Psoas muscle (tissue), 8 donors: Measurements from ENCODE around the gene SNU13. TPM values are rescaled to one million over a fixed set of nuclear protein-coding genes. Genes with fewer than 3 reads are reported as not detected.

Experiments
- ATAC-seq, 4 donors: fragments of 200-7000 bp; cut with Tn5 transposase; one replicate each; pipeline ENCODE4 v1.9.1; 2020; ENCODE audit warnings: moderate library complexity in 3 of 4, mild to moderate bottlenecking in 2 of 4
- DNase-seq, 2 donors: peaks; one replicate each; pipeline ENCODE4 v3.0.0-alpha.2; 2020
- H3K27ac ChIP-seq: fragments of 200-600 bp; one replicate; pipeline ENCODE4 v1.8.0; 2022
- H3K27me3 ChIP-seq, 3 donors: fragments of 200-600 bp in 1 of 3; one replicate each; pipeline versions ENCODE4 v1.6.1 to v1.8.0; 2013 to 2022; ENCODE audit warnings: low read length in 2 of 3, mild to moderate bottlenecking in 2 of 3, moderate library complexity in 1 of 3; ENCODE audit not compliant: insufficient read depth in 3 of 3
- H3K36me3 ChIP-seq, 2 donors: fragments of 200-600 bp in 1 of 2; one replicate each; pipeline versions ENCODE4 v1.6.1 to v1.8.0; 2013 to 2022; ENCODE audit warnings: low read depth in 1 of 2, mild to moderate bottlenecking in 1 of 2, moderate library complexity in 1 of 2; ENCODE audit not compliant: insufficient read depth in 1 of 2
- H3K4me1 ChIP-seq: fragments of 200-600 bp; one replicate; pipeline ENCODE4 v1.8.0; 2022
- H3K4me3 ChIP-seq: fragments of 200-600 bp; one replicate; pipeline ENCODE4 v1.8.0; 2022; ENCODE audit warnings: mild to moderate bottlenecking
- H3K9me3 ChIP-seq: fragments of 200-600 bp; one replicate; pipeline ENCODE4 v1.8.0; 2022
- CTCF ChIP-seq: fragments of 200-600 bp; IDR thresholded peaks from one replicate; pipeline ENCODE4 v1.8.0; 2022; ENCODE audit warnings: antibody characterized with exemption
- WGBS, 3 donors: extraction: QIAGEN DNeasy Blood & Tissue Kit; methylation state at CpG; one replicate each; pipeline versions ENCODE4 v1.1.6 to v1.1.7; 2013; 5-methylcytosine and 5-hydroxymethylcytosine counted together
- intact Hi-C, 2 donors: fragments of 100-400 bp; cut with DNase I; formaldehyde crosslinking; loops; one replicate each; pipeline versions ENCODE4 v1.11.0 to v1.14.2; 2022
- polyA plus RNA-seq, 3 donors: library from polyadenylated mRNA; stranded (reverse); fragments of 200-250 nt; gene quantifications; one replicate each; pipeline ENCODE4 v1.2.3, GENCODE V29; 2013
- total RNA-seq, 4 donors: library from RNA; stranded (reverse); fragmentation: NEBNext Ultra II Directional in 2 of 4; extraction: Animal tissue kit (Norgen Biotek cat#: 25700) in 2 of 4; gene quantifications; one replicate each; pipeline versions ENCODE4 v1.2.1 to v1.2.4, GENCODE V29; 2021 to 2023
- donor health status: healthy with polysubstance abuse.
- donor health status: DM: no; HTN: no; CAD: no; lungs with moderate emphysema.
- donor health status: Bipolar disorder and iron deficiency.
- donor health status: healthy.
- donor health status: DM: yes; HTN: yes; CAD: no.
- donor health status: DM: no; HTN: no; CAD: no.
- donor health status: DM: no; HTN: no; CAD: no.
- donor health status: DM: yes; HTN: yes; CAD: no.

The SNU13 gene
- total and polyA plus RNA-seq, 7 donors = 165 to 466 (median 215) TPM

- no peaks in the 10 kb centered on the region for H3K27me3 ChIP-seq
- H3K4me1 ChIP-seq = no peaks in the 10 kb centered on the region
- intact Hi-C loops = no loop called here
- H3K27ac ChIP-seq = no peak overlapping the region
- no peak for DNase-seq
- no peak for ATAC-seq
- H3K36me3 ChIP-seq = no peaks in the 10 kb centered on the region
- 69 to 73% (median 70%) methylated on average over 9 of the region's 9 CpGs for WGBS, 3 donors
- no peaks in the 10 kb centered on the region for H3K9me3 ChIP-seq
- TF ChIP-seq CTCF = no peak
- no peak overlapping the region for H3K4me3 ChIP-seq
These were observed 36.9 kb upstream of the SNU13 start for GRCh38 chr22:41725510-41726110.

GRCh38 chr22:41722496-41722895 lies 33.8 kb upstream of the SNU13 start:
- intact Hi-C loops = no loop called here
- H3K36me3 ChIP-seq = no peaks in the 10 kb centered on the region
- ATAC-seq (no peak), DNase-seq (no peak)
- H3K27me3 ChIP-seq = no peaks in the 10 kb centered on the region
- no peaks in the 10 kb centered on the region for H3K4me1 ChIP-seq
- no peak overlapping the region for H3K27ac ChIP-seq
- TF ChIP-seq CTCF = no peak
- WGBS, 3 donors = 64 to 82% (median 65%) methylated on average over 1 of the region's 1 CpG
- no peaks in the 10 kb centered on the region for H3K9me3 ChIP-seq
- no peak overlapping the region for H3K4me3 ChIP-seq

GRCh38 chr22:41713004-41713403 lies 24.3 kb upstream of the SNU13 start:
- no peaks in the 10 kb centered on the region for H3K36me3 ChIP-seq
- ATAC-seq (no peak), DNase-seq (no peak)
- no peaks in the 10 kb centered on the region for H3K27me3 ChIP-seq
- WGBS, 3 donors = 93 to 95% (median 94%) methylated on average over 9 of the region's 9 CpGs
- no peak overlapping the region for H3K27ac ChIP-seq
- TF ChIP-seq CTCF = no peak
- no peaks in the 10 kb centered on the region for H3K4me1 ChIP-seq
- no peak overlapping the region for H3K4me3 ChIP-seq
- no peaks in the 10 kb centered on the region for H3K9me3 ChIP-seq
- intact Hi-C loops = no loop called here

- Histone ChIP-seq H3K27me3 (no peaks in the 10 kb centered on the region), H3K27ac (no peak overlapping the region), H3K9me3 (no peaks in the 10 kb centered on the region), H3K4me3 (no peak overlapping the region), H3K36me3 (no peaks in the 10 kb centered on the region), H3K4me1 (no peaks in the 10 kb centered on the region)
- no peak for DNase-seq
- no peak for TF ChIP-seq CTCF
- intact Hi-C loops = no loop called here
- ATAC-seq = no peak
- 92 to 93% (median 92%) methylated on average over 10 of the region's 10 CpGs for WGBS, 3 donors
These were observed 20.7 kb upstream of the SNU13 start for GRCh38 chr22:41709341-41709740.

GRCh38 chr22:41702763-41703162 lies 14.1 kb upstream of the SNU13 start:
- no peak overlapping the region for H3K4me3 ChIP-seq
- WGBS, 3 donors = 88 to 93% (median 92%) methylated on average over 9 of the region's 9 CpGs
- H3K27me3 ChIP-seq = no peaks in the 10 kb centered on the region
- no peak for ATAC-seq
- peaks cover 4% of the 10 kb centered on the region for H3K4me1 ChIP-seq
- intact Hi-C loops = no loop called here
- no peak overlapping the region for H3K27ac ChIP-seq
- no peaks in the 10 kb centered on the region for H3K9me3 ChIP-seq
- no peaks in the 10 kb centered on the region for H3K36me3 ChIP-seq
- DNase-seq = no peak
- TF ChIP-seq CTCF = no peak
